ENCODE data around the gene MTFMT. TPM values are rescaled to one million over a fixed set of nuclear protein-coding genes. Genes with fewer than 3 reads are reported as not detected.

The MTFMT gene
- total RNA-seq, 1 experiment from 2014 or later = 30.4 TPM

GRCh38 chr15:65029736-65030208 is 333 bp upstream of the MTFMT start:
- intact Hi-C loops (cut with micrococcal nuclease) = loop anchor here (5.0 to 10.0 kb wide), 2 partner anchors 158 to 295 kb away; partner anchors contain the start of gene CLPX
- Histone ChIP-seq H2AFZ (ENCODE audit: low read depth, low read length, poor library complexity, severe bottlenecking) (peak overlapping the region; percentile 4), H3K79me2 (ENCODE audit: insufficient read depth, low read length) (peaks cover 20% of the 10 kb centered on the region), H3K4me1 (ENCODE audit: control insufficient read depth in 1 of 2, insufficient read depth in 2 of 2, low read length in 2 of 2) (peaks cover 7 to 30% of the 10 kb centered on the region in 2 experiments; a peak in 3 of 4 replicates), H3K4me3 (replicated peaks in 1 of 2; ENCODE audit: low read depth in 1 of 2, low read length in 2 of 2) (peak overlapping the region; percentile 92 to 96), H3K27ac (ENCODE audit: low read depth, low read length) (no peak overlapping the region), H3K27me3 (ENCODE audit: insufficient read depth, low read length) (no peaks in the 10 kb centered on the region), H3K4me2 (ENCODE audit: low read length) (peak overlapping the region; percentile 81), H3K9me3 (ENCODE audit: control insufficient read depth in 1 of 2, insufficient read depth in 1 of 2, low read depth in 1 of 2, low read length in 2 of 2) (no peaks in the 10 kb centered on the region), H3K9me2 (ENCODE audit: insufficient read depth) (no peaks in the 10 kb centered on the region), H4K20me1 (ENCODE audit: insufficient read depth) (no peaks in the 10 kb centered on the region), H3K36me3 (ENCODE audit: control insufficient read depth in 1 of 2, insufficient read depth in 2 of 2, low read length in 2 of 2) (peaks cover 15 to 19% of the 10 kb centered on the region in 2 experiments; a peak in 2 of 4 replicates), H3K9ac (ENCODE audit: low read length) (no peak overlapping the region; the same call in 1 of the 2 replicates)
- DNase-seq (ENCODE audit: low read depth, low spot score) (no peak), ATAC-seq (no peak)
- ChIA-PET CTCF (no interaction called here), POLR2A (no interaction called here), RAD21 (ENCODE audit: low non-redundant PET in 1 of 2, low total read pairs in 2 of 2, uncharacterized antibody in 2 of 2, unreplicated experiment in 2 of 2) (no interaction called here)
- no TSS peak for BruUV-seq (replicated peaks)
- TF ChIP-seq TCF7L2 (IDR thresholded peaks at IDR 0.05; ENCODE audit: borderline replicate concordance, extremely low read depth, insufficient read depth, insufficient read length) (no peak), EZH2phosphoT487 (IDR thresholded peaks at IDR 0.05; ENCODE audit: borderline replicate concordance) (no peak), SP1 (IDR thresholded peaks at IDR 0.05; ENCODE audit: low read depth) (no peak), SIN3A (IDR thresholded peaks at IDR 0.05; ENCODE audit: low read depth) (no peak), FOSL1 (IDR thresholded peaks at IDR 0.05; ENCODE audit: low read depth) (no peak), JUND (IDR thresholded peaks at IDR 0.05) (no peak), CBX3 (IDR thresholded peaks at IDR 0.05; ENCODE audit: low read depth) (no peak)

GRCh38 chr15:65028338-65028737 is 1.1 kb downstream of the MTFMT start:
- no peaks in the 10 kb centered on the region for H3K9me2 ChIP-seq (ENCODE audit: insufficient read depth)
- intact Hi-C loops (cut with micrococcal nuclease) = loop anchor here (10.0 kb wide), 1 partner anchor 294 kb away; no protein-coding TSS in a partner anchor
- H3K4me3 ChIP-seq (replicated peaks in 1 of 2; ENCODE audit: low read depth in 1 of 2, low read length in 2 of 2) = peak overlapping the region; percentile 92 to 96
- H3K27ac ChIP-seq (ENCODE audit: low read depth, low read length) = peak overlapping the region; percentile 72
- ATAC-seq (no peak), DNase-seq (ENCODE audit: low read depth, low spot score) (no peak)
- H3K4me1 ChIP-seq (ENCODE audit: control insufficient read depth in 1 of 2, insufficient read depth in 2 of 2, low read length in 2 of 2) = peaks cover 7 to 24% of the 10 kb centered on the region in 2 experiments; a peak in 3 of 4 replicates
- no peaks in the 10 kb centered on the region for H3K27me3 ChIP-seq (ENCODE audit: insufficient read depth, low read length)
- H3K4me2 ChIP-seq (ENCODE audit: low read length) = peak overlapping the region; percentile 81
- peak overlapping the region; percentile 89 for H3K9ac ChIP-seq (ENCODE audit: low read length)
- H2AFZ ChIP-seq (ENCODE audit: low read depth, low read length, poor library complexity, severe bottlenecking) = no peak overlapping the region
- H3K36me3 ChIP-seq (ENCODE audit: control insufficient read depth in 1 of 2, insufficient read depth in 2 of 2, low read length in 2 of 2) = peaks cover 19 to 27% of the 10 kb centered on the region in 2 experiments; a peak in 3 of 4 replicates
- TSS peak; percentile 42 for BruUV-seq (replicated peaks)
- H3K9me3 ChIP-seq (ENCODE audit: control insufficient read depth in 1 of 2, insufficient read depth in 1 of 2, low read depth in 1 of 2, low read length in 2 of 2) = no peaks in the 10 kb centered on the region
- ChIA-PET RAD21 (ENCODE audit: low non-redundant PET in 1 of 2, low total read pairs in 2 of 2, uncharacterized antibody in 2 of 2, unreplicated experiment in 2 of 2) (no interaction called here), CTCF (no interaction called here), POLR2A (no interaction called here)
- H4K20me1 ChIP-seq (ENCODE audit: insufficient read depth) = no peaks in the 10 kb centered on the region
- H3K79me2 ChIP-seq (ENCODE audit: insufficient read depth, low read length) = peaks cover 20% of the 10 kb centered on the region
- TF ChIP-seq EZH2phosphoT487 (IDR thresholded peaks at IDR 0.05; ENCODE audit: borderline replicate concordance) (no peak), ZFX (IDR thresholded peaks at IDR 0.05) (no peak), CBX3 (IDR thresholded peaks at IDR 0.05; ENCODE audit: low read depth) (no peak), REST (IDR thresholded peaks at IDR 0.05; ENCODE audit: low read depth) (no peak), EZH2 (IDR thresholded peaks at IDR 0.05) (no peak), ATF3 (IDR thresholded peaks at IDR 0.05) (no peak), SP1 (IDR thresholded peaks at IDR 0.05; ENCODE audit: low read depth) (no peak), FOSL1 (IDR thresholded peaks at IDR 0.05; ENCODE audit: low read depth) (no peak), CTCF (IDR thresholded peaks at IDR 0.05 in 2 of 3, conservative IDR thresholded peaks at IDR 0.05 in 1 of 3; ENCODE audit: borderline replicate concordance in 1 of 3, insufficient read depth in 1 of 3, low read depth in 2 of 3, low read length in 2 of 3) (no peak), SRF (IDR thresholded peaks at IDR 0.05; ENCODE audit: low read depth) (no peak), POLR2AphosphoS5 (IDR thresholded peaks at IDR 0.05; ENCODE audit: low read depth, low read length) (no peak), RAD21 (IDR thresholded peaks at IDR 0.05; ENCODE audit: low read depth) (no peak), CEBPB (IDR thresholded peaks at IDR 0.05; ENCODE audit: low read depth) (no peak)

Data from HCT116 (cell line).